ENCODE results near the gene ATXN7L2.

ATXN7L2 gene

GRCh38 chr1:109522026-109522425 is 38.3 kb downstream of the ATXN7L2 start:
- no peak for DNase-seq (ENCODE audit: low spot score)
- in situ Hi-C loops (cut with MboI; ENCODE audit: low sequenced_read_pairs, unreplicated experiment): no loop called here
- TF ChIP-seq, protein P1, sequence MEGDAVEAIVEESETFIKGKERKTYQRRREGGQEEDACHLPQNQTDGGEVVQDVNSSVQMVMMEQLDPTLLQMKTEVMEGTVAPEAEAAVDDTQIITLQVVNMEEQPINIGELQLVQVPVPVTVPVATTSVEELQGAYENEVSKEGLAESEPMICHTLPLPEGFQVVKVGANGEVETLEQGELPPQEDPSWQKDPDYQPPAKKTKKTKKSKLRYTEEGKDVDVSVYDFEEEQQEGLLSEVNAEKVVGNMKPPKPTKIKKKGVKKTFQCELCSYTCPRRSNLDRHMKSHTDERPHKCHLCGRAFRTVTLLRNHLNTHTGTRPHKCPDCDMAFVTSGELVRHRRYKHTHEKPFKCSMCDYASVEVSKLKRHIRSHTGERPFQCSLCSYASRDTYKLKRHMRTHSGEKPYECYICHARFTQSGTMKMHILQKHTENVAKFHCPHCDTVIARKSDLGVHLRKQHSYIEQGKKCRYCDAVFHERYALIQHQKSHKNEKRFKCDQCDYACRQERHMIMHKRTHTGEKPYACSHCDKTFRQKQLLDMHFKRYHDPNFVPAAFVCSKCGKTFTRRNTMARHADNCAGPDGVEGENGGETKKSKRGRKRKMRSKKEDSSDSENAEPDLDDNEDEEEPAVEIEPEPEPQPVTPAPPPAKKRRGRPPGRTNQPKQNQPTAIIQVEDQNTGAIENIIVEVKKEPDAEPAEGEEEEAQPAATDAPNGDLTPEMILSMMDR (IDR thresholded peaks at IDR 0.05; ENCODE audit: borderline replicate concordance, control extremely low read depth, extremely low read depth, insufficient read depth, missing control alignments): no peak

GRCh38 chr1:109523706-109524105 is 40.0 kb downstream of the ATXN7L2 start:
- TF ChIP-seq, protein P1 (IDR thresholded peaks at IDR 0.05; ENCODE audit: borderline replicate concordance, control extremely low read depth, extremely low read depth, insufficient read depth, missing control alignments): no peak
- no peak for DNase-seq (ENCODE audit: low spot score)
- in situ Hi-C loops (cut with MboI; ENCODE audit: low sequenced_read_pairs, unreplicated experiment): no loop called here

- in situ Hi-C loops (cut with MboI; ENCODE audit: low sequenced_read_pairs, unreplicated experiment): no loop called here
Observed at GRCh38 chr1:109527098-109527811, 43.5 kb downstream of the ATXN7L2 start.

GRCh38 chr1:109527846-109528695 is 44.4 kb downstream of the ATXN7L2 start:
- no peak for DNase-seq (ENCODE audit: low spot score)
- TF ChIP-seq, protein P1 (IDR thresholded peaks at IDR 0.05; ENCODE audit: borderline replicate concordance, control extremely low read depth, extremely low read depth, insufficient read depth, missing control alignments): no peak
- in situ Hi-C loops (cut with MboI; ENCODE audit: low sequenced_read_pairs, unreplicated experiment): no loop called here

More at GRCh38 chr1:109527098-109527811, 43.5 kb downstream of the ATXN7L2 start:
- TF ChIP-seq, protein P1 (IDR thresholded peaks at IDR 0.05; ENCODE audit: borderline replicate concordance, control extremely low read depth, extremely low read depth, insufficient read depth, missing control alignments): no peak
- peak; percentile 71 for DNase-seq (ENCODE audit: low spot score)

DNA sequence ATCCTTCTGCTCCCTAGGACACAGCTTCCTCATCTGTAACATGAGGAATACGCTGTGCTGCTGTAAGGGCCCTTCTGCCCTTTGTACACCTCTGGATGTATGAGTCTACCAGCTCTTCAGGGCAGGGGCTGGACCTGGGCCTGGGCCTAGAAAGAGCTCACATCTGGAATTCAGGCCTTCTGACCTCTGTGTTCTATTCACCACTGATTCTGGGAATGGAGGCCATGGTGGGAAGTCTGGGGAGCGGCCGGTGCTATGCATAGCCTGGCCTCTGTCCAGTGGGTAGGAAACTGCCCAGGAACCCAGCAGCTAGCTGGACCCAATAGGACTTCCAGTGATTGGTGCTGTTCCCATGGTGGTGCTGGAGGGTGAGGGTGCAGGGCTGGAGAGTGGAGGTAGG is 45.0 kb downstream of the ATXN7L2 start:
- DNase-seq (ENCODE audit: low spot score): no peak
- in situ Hi-C loops (cut with MboI; ENCODE audit: low sequenced_read_pairs, unreplicated experiment): no loop called here
- TF ChIP-seq, protein P1 (IDR thresholded peaks at IDR 0.05; ENCODE audit: borderline replicate concordance, control extremely low read depth, extremely low read depth, insufficient read depth, missing control alignments): no peak

DNA sequence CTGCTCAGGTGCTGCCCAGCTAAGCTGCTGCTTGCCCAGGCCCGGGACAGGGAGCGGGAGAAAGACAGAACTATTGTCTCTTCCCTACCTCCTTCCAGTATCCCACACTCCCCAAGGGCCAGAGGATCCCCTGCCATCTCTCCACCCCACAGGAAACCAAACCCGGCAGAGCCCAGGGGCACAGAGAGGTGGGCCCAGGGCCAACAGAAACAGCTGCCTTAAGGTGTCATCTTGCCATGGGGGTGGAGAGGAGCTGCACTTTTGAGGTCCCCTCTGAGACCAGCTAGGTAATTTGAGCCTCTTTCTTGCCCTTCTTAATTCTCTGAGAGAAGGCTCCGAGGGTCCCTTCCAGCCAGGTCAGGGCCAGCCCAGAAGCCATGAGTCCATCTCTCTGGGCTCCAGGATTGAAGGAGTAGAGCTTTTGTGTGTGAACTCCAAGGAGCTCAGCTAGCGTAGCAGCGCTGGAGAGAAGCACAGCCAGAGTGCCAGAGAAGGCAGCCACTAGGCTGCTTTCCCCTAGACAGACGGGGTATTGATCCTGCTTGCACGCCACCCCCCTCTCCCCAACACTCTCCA is 46.3 kb downstream of the ATXN7L2 start:
- TF ChIP-seq, protein P1 (IDR thresholded peaks at IDR 0.05; ENCODE audit: borderline replicate concordance, control extremely low read depth, extremely low read depth, insufficient read depth, missing control alignments): no peak
- no peak for DNase-seq (ENCODE audit: low spot score)
- in situ Hi-C loops (cut with MboI; ENCODE audit: low sequenced_read_pairs, unreplicated experiment): loop anchor here (5.0 to 10.0 kb wide), 2 partner anchors 33 to 245 kb away; partner anchors contain the start of gene PSRC1
